Measurements from ENCODE around the gene PLTP. TPM values are rescaled to one million over a fixed set of nuclear protein-coding genes. Genes with fewer than 3 reads are reported as not detected.

The PLTP gene
- total RNA-seq, 1 experiment from 2014 or later = 42.6 TPM

- no peaks in the 10 kb centered on the region for H3K9me3 ChIP-seq
- intact Hi-C loops (cut with micrococcal nuclease; ENCODE audit: unreplicated experiment) = no loop called here
- no peak for TF ChIP-seq CTCF (IDR thresholded peaks at IDR 0.05; ENCODE audit: insufficient read depth in 1 of 2, low read depth in 1 of 2, low read length in 1 of 2, severe bottlenecking in 1 of 2, unreplicated experiment in 1 of 2)
- CTCF ChIA-PET = interaction anchor here (0.6 to 1.2 kb wide), 3 partner anchors 15 to 56 kb away, joined by 3 to 4 read pairs (median 3); no protein-coding TSS in a partner anchor
- Mint-ChIP-seq H3K4me3 (ENCODE audit: unreplicated experiment) (no peak overlapping the region), H3K4me1 (ENCODE audit: low read depth, unreplicated experiment) (no peaks in the 10 kb centered on the region), H3K9me3 (ENCODE audit: unreplicated experiment) (no peaks in the 10 kb centered on the region), H3K36me3 (ENCODE audit: insufficient read depth, unreplicated experiment) (peaks cover 64% of the 10 kb centered on the region), H3K27me3 (ENCODE audit: insufficient read depth, unreplicated experiment) (no peaks in the 10 kb centered on the region), H3K27ac (ENCODE audit: unreplicated experiment) (no peak overlapping the region)
- no peaks in the 10 kb centered on the region for H3K27me3 ChIP-seq (replicated peaks; ENCODE audit: control insufficient read depth, insufficient read depth, low read length)
- peaks cover 25% of the 10 kb centered on the region for H3K36me3 ChIP-seq (ENCODE audit: control insufficient read depth, insufficient read depth, low read length)
- DNase-seq = no peak
- POLR2A ChIA-PET = interaction anchor here (1.0 kb wide), 1 partner anchor 13 kb away, joined by 3 read pairs; no protein-coding TSS in a partner anchor
- no peak overlapping the region for H3K4me3 ChIP-seq (ENCODE audit: low read depth, low read length)
- no peaks in the 10 kb centered on the region for H3K4me1 ChIP-seq
- BruUV-seq (replicated peaks) = no TSS peak
Measured at GRCh38 chr20:45946149-45946970, 34.4 kb upstream of the PLTP start.

GRCh38 chr20:45945678-45946148 lies 33.8 kb upstream of the PLTP start:
- H3K4me1 ChIP-seq = no peaks in the 10 kb centered on the region
- H3K36me3 ChIP-seq (ENCODE audit: control insufficient read depth, insufficient read depth, low read length) = peaks cover 25% of the 10 kb centered on the region
- BruUV-seq (replicated peaks) = no TSS peak
- H3K4me3 ChIP-seq (ENCODE audit: low read depth, low read length) = no peak overlapping the region
- no peak for DNase-seq
- Mint-ChIP-seq H3K4me3 (ENCODE audit: unreplicated experiment) (no peak overlapping the region), H3K4me1 (ENCODE audit: low read depth, unreplicated experiment) (no peaks in the 10 kb centered on the region), H3K27ac (ENCODE audit: unreplicated experiment) (no peak overlapping the region), H3K36me3 (ENCODE audit: insufficient read depth, unreplicated experiment) (peaks cover 57% of the 10 kb centered on the region), H3K27me3 (ENCODE audit: insufficient read depth, unreplicated experiment) (no peaks in the 10 kb centered on the region), H3K9me3 (ENCODE audit: unreplicated experiment) (no peaks in the 10 kb centered on the region)
- intact Hi-C loops (cut with micrococcal nuclease; ENCODE audit: unreplicated experiment) = no loop called here
- TF ChIP-seq CTCF (IDR thresholded peaks at IDR 0.05; ENCODE audit: insufficient read depth in 1 of 2, low read depth in 1 of 2, low read length in 1 of 2, severe bottlenecking in 1 of 2, unreplicated experiment in 1 of 2) = no peak
- CTCF ChIA-PET = interaction anchor here (1.0 to 1.8 kb wide), 3 partner anchors 56 to 89 kb away, joined by 3 to 8 read pairs (median 3); partner anchors contain the start of genes ACOT8 and ZSWIM3
- H3K27me3 ChIP-seq (replicated peaks; ENCODE audit: control insufficient read depth, insufficient read depth, low read length) = no peaks in the 10 kb centered on the region
- H3K9me3 ChIP-seq = no peaks in the 10 kb centered on the region
- POLR2A ChIA-PET = no interaction called here

- CTCF ChIA-PET = interaction anchor here (1.0 to 1.8 kb wide), 3 partner anchors 10 to 88 kb away, joined by 3 to 8 read pairs (median 5); partner anchors contain the start of genes ACOT8, PCIF1 and ZSWIM3
- Histone ChIP-seq H3K4me3 (ENCODE audit: low read depth, low read length) (no peak overlapping the region), H3K9me3 (no peaks in the 10 kb centered on the region), H3K36me3 (ENCODE audit: control insufficient read depth, insufficient read depth, low read length) (peaks cover 21% of the 10 kb centered on the region), H3K27me3 (replicated peaks; ENCODE audit: control insufficient read depth, insufficient read depth, low read length) (no peaks in the 10 kb centered on the region), H3K4me1 (no peaks in the 10 kb centered on the region)
- DNase-seq = no peak
- Mint-ChIP-seq H3K27ac (ENCODE audit: unreplicated experiment) (no peak overlapping the region), H3K4me1 (ENCODE audit: low read depth, unreplicated experiment) (no peaks in the 10 kb centered on the region), H3K9me3 (ENCODE audit: unreplicated experiment) (no peaks in the 10 kb centered on the region), H3K4me3 (ENCODE audit: unreplicated experiment) (no peak overlapping the region), H3K36me3 (ENCODE audit: insufficient read depth, unreplicated experiment) (peaks cover 54% of the 10 kb centered on the region), H3K27me3 (ENCODE audit: insufficient read depth, unreplicated experiment) (no peaks in the 10 kb centered on the region)
- intact Hi-C loops (cut with micrococcal nuclease; ENCODE audit: unreplicated experiment) = no loop called here
- TF ChIP-seq CTCF (IDR thresholded peaks at IDR 0.05; ENCODE audit: insufficient read depth in 1 of 2, low read depth in 1 of 2, low read length in 1 of 2, severe bottlenecking in 1 of 2, unreplicated experiment in 1 of 2) = peak in 1 of 2 experiments; percentile 23
- POLR2A ChIA-PET = interaction anchor here (1.7 kb wide), 1 partner anchor 11 kb away, joined by 9 read pairs; the partner anchor contains the start of gene PCIF1
- BruUV-seq (replicated peaks) = no TSS peak
Measured at GRCh38 chr20:45944965-45945677, 33.2 kb upstream of the PLTP start.
